Rectal smooth muscle tissue (tissue), 1 donor: Measurements from ENCODE around the gene OR7G1.

Source experiments
- H3K27ac ChIP-seq: one replicate; pipeline ENCODE4 v1.7.0; 2013; ENCODE audit warnings: low read depth, low read length, inconsistent platforms
- H3K27me3 ChIP-seq: one replicate; pipeline ENCODE4 v1.7.0; 2013; ENCODE audit warnings: low read length; ENCODE audit not compliant: control insufficient read depth, insufficient read depth
- H3K36me3 ChIP-seq: one replicate; pipeline ENCODE4 v1.7.0; 2013; ENCODE audit warnings: low read length; ENCODE audit not compliant: control insufficient read depth, insufficient read depth
- H3K4me1 ChIP-seq: one replicate; pipeline ENCODE4 v1.7.0; 2013; ENCODE audit warnings: low read length; ENCODE audit not compliant: control insufficient read depth, insufficient read depth
- H3K4me3 ChIP-seq: one replicate; pipeline ENCODE4 v1.7.0; 2013; ENCODE audit warnings: low read length
- H3K9ac ChIP-seq: one replicate; pipeline ENCODE4 v1.7.0; 2013; ENCODE audit warnings: low read length

Gene OR7G1, protein sequence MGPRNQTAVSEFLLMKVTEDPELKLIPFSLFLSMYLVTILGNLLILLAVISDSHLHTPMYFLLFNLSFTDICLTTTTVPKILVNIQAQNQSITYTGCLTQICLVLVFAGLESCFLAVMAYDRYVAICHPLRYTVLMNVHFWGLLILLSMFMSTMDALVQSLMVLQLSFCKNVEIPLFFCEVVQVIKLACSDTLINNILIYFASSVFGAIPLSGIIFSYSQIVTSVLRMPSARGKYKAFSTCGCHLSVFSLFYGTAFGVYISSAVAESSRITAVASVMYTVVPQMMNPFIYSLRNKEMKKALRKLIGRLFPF

DNA sequence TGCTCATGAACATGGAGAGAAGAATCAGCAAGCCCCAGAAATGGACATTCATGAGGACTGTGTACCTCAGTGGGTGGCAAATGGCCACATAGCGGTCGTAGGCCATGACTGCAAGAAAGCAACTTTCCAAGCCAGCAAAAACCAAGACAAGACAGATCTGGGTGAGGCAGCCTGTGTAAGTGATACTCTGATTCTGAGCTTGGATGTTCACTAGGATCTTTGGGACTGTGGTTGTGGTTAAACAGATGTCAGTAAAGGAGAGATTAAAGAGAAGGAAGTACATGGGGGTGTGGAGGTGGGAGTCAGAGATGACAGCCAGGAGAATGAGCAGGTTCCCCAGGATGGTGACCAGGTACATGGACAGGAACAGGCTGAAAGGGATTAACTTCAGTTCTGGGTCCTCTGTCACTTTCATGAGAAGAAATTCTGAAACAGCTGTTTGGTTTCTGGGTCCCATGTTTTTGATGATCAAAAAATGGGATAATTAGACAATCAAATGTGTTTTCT lies at the start of gene OR7G1:
Gene OR7G1, minus strand, starts transcription at position 457 of the 507 bp plus-strand sequence. Its CDS starts 0 bp downstream, at position 457.
- Histone ChIP-seq H3K4me1 (no peaks in the 10 kb centered on the region), H3K9ac (no peak within 1 kb of the TSS), H3K36me3 (no peaks in the 10 kb centered on the region), H3K4me3 (no peak within 1 kb of the TSS), H3K27ac (no peak within 1 kb of the TSS), H3K27me3 (no peaks in the 10 kb centered on the region)

DNA sequence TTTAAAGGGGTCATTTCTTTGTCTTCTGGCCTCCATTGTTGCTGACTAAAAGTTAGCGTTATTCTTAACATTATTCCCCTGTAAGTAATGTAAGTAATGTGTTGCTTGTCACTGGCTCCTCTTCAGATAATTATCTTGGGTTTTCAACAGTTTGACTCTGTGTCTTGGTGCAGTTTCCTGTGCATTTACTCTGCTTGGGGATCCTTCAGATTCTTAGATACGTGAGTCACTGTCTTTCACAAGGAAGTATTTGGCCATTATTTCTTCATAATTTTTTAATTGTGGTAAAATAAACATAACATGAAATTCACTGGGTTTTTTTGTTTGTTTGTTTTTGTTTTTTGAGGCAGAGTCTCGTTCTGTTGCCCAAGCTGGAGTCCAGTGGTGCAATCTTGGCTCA lies 49.7 kb upstream of the OR7G1 start:
- H3K27me3 ChIP-seq: no peaks in the 10 kb centered on the region
- no peaks in the 10 kb centered on the region for H3K4me1 ChIP-seq
- no peak overlapping the region for H3K4me3 ChIP-seq
- H3K27ac ChIP-seq: no peak overlapping the region
- H3K36me3 ChIP-seq: peaks cover 27% of the 10 kb centered on the region
- no peak overlapping the region for H3K9ac ChIP-seq

DNA sequence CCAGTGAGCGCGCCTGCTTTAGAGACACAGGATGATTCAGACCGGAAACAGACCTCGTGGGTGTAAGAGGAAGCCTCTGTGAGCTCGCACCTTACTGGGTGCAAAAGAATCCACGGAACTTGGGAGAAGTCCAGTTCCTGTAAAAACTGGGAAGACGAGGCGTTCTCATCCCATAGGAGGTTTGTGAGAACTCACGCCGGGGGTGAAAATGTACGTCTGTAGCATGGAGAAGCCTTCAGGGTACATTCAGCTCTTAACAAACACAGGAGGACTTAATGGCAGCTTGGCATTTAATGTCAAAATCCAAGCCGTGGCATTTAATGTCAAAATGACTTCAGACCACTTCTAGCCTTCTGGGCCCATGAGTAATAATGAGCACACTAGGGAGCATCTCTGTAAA lies 45.9 kb upstream of the OR7G1 start:
- H3K4me1 ChIP-seq: no peaks in the 10 kb centered on the region
- H3K9ac ChIP-seq: no peak overlapping the region
- H3K4me3 ChIP-seq: no peak overlapping the region
- H3K27ac ChIP-seq: no peak overlapping the region
- H3K27me3 ChIP-seq: no peaks in the 10 kb centered on the region
- H3K36me3 ChIP-seq: peaks cover 59% of the 10 kb centered on the region

DNA sequence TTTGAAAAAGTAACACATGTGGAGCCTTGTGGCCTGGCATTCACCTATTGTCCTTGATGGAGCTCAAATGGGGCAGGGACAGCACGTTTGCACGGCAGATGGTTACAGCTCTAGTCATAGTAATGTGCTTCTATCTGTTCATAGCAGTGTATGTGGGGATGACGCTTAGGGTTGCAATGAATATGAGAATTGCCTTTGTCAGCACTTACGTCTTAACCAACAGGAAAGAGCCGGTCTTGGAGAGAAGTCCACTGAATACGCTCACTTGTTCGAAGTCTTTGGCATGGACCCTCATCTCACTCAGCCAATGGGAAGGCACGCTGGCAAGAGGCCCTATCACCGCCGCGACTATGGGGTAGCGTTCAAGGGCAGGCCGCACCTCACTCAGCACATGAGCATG lies 44.3 kb upstream of the OR7G1 start:
- no peak overlapping the region for H3K4me3 ChIP-seq
- no peaks in the 10 kb centered on the region for H3K27me3 ChIP-seq
- no peaks in the 10 kb centered on the region for H3K4me1 ChIP-seq

DNA sequence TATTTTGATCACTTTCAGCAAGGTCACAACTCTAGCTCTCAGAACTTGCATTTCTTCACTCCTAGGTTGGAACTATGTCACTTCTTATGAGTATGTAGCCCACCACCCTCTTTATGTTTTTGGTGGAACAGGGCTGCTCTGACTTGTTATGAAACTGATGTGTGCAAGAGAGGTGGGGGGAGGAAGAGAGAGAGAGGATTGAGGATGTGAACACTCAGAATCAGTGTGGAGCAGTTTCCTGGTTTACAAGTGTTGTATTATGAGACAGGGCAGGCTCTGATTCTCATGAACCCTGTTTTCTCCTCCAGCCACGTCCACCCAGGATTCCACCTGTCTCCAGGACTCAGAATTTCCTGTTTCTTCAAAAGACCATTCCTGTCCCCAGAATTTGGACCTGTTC lies 40.7 kb upstream of the OR7G1 start:
- H3K4me1 ChIP-seq: no peaks in the 10 kb centered on the region
- no peak overlapping the region for H3K9ac ChIP-seq
- peaks cover 51% of the 10 kb centered on the region for H3K36me3 ChIP-seq
- H3K27me3 ChIP-seq: no peaks in the 10 kb centered on the region
- H3K4me3 ChIP-seq: no peak overlapping the region
- no peak overlapping the region for H3K27ac ChIP-seq

More for the DNA sequence above, 44.3 kb upstream of the OR7G1 start:
- Histone ChIP-seq H3K9ac (no peak overlapping the region), H3K36me3 (peaks cover 65% of the 10 kb centered on the region), H3K27ac (no peak overlapping the region)

DNA sequence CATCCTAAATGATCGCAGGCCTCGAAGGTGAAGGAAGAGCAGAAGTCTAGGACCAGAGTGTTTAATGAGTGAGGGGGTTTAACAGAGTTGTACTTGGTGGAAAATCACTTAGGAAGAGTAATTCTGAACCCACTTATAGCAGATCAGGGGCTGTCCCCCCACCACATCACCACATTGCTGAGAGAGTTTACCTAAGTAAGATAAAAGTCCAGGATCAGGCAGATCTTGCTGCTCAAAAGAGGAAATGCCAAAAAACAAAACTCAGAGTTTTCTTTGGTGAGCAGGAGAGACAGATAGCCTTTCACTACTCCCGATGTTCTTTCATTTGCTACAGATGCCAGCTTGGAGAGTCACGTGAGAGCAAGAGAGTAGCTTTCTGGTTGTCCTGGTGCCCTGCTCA lies 40.0 kb upstream of the OR7G1 start:
- Histone ChIP-seq H3K36me3 (peaks cover 44% of the 10 kb centered on the region), H3K27me3 (no peaks in the 10 kb centered on the region), H3K27ac (no peak overlapping the region), H3K9ac (no peak overlapping the region), H3K4me3 (no peak overlapping the region), H3K4me1 (no peaks in the 10 kb centered on the region)

DNA sequence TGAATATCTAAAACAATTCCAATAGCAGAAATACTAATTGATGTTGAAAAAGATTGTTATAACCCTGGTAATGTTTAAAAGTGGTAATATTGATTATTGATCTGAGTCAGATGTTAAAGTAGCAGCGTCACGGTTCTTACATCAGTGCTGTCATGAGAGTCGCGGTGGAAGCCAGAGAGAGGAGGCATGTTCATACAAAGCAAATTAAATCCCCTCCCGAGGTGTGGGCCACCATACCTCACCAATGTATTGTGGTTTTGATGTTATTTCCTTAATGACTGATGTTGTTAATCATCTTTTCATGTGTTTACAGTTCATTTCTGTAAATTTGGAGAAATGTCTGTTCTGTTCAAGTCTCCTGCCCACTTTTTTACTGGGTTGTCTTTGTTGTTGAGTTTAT lies 35.8 kb upstream of the OR7G1 start:
- Histone ChIP-seq H3K27me3 (no peaks in the 10 kb centered on the region), H3K9ac (no peak overlapping the region), H3K27ac (no peak overlapping the region), H3K4me1 (no peaks in the 10 kb centered on the region), H3K36me3 (peaks cover 9% of the 10 kb centered on the region), H3K4me3 (no peak overlapping the region)

DNA sequence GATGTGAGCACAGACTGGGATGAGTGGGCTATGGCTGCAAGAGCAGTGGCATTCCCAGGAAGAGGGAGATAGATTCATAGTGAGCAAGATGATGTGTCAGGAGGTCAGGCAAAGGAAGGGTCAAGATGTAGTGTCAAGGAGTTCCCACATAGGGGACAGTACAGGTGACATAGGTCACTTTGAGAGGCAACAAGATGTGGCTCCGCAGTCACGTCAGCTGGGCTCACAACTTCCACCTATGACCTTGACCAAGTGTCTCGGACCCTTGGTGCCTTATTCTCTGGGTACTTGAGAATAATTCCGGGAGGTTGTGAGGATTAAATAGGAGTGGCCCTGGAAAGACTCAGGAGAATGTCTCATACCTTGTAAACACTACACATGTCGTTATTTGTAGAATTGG lies 35.1 kb upstream of the OR7G1 start:
- Histone ChIP-seq H3K36me3 (peaks cover 6% of the 10 kb centered on the region), H3K27ac (no peak overlapping the region), H3K4me1 (no peaks in the 10 kb centered on the region), H3K4me3 (no peak overlapping the region), H3K9ac (no peak overlapping the region), H3K27me3 (no peaks in the 10 kb centered on the region)

DNA sequence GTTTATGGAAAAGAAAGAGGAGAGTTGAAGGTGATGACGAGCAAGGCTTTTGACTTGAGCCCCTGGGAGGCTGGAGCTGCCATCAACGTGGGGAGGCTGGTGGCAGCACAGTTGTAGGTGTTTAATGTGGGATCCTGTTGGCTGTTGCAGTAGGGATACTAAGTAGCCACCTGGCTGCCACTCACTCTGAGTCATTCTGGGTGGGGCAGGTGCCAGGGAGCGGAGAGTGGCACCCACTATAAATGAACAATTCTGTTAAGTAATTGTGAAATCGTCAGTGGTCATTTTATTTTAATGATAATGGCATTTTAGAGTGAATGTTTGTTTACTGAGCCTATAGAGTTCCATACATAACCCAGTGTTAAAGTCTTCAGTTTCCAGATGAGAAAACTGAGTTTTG lies 34.4 kb upstream of the OR7G1 start:
- Histone ChIP-seq H3K4me3 (no peak overlapping the region), H3K9ac (no peak overlapping the region), H3K27ac (no peak overlapping the region), H3K4me1 (no peaks in the 10 kb centered on the region), H3K36me3 (peaks cover 3% of the 10 kb centered on the region), H3K27me3 (no peaks in the 10 kb centered on the region)

DNA sequence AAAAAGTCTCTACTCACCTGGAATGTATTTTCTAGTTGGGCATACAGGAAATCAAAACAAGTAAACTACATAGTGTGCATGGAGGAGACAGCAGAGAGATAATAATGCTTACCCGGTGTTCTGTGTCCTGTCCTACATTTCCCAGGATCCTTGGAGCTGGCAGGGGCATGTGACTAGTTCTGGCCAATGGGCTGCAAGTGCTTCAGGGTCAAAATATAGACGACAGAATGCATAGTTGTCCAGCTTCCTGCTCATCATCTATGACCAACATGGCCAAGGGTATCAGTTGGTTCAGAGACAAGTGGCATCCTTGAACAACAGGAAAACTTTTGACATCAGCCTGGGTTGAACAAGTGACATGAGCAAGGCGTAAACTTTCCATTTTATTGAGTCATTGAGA lies 33.1 kb upstream of the OR7G1 start:
- H3K27ac ChIP-seq: no peak overlapping the region
- no peak overlapping the region for H3K4me3 ChIP-seq
- peaks cover 3% of the 10 kb centered on the region for H3K36me3 ChIP-seq

DNA sequence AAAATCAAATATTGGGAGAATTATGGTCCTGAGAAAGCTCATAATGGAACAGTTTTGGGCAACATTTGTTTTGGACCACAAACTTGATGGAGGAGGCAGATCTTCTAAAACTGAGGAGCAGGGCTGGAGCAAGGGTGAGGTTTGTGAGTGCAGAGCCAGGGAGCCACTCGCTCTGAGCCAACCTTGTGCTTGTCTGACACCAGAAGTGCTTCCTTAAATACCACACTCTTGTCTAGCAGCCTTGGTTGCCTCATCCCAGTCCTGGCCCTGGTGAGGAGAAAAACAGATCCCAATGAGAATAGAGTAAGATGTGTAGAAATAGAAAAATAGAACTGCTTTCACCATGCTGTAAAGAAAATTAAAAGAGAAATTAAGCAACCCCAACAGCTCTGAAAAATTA lies 31.3 kb upstream of the OR7G1 start:
- no peak overlapping the region for H3K9ac ChIP-seq
- H3K36me3 ChIP-seq: no peaks in the 10 kb centered on the region
- H3K4me1 ChIP-seq: no peaks in the 10 kb centered on the region
- no peaks in the 10 kb centered on the region for H3K27me3 ChIP-seq
- no peak overlapping the region for H3K4me3 ChIP-seq
- no peak overlapping the region for H3K27ac ChIP-seq

More for the DNA sequence above, 33.1 kb upstream of the OR7G1 start:
- no peaks in the 10 kb centered on the region for H3K27me3 ChIP-seq
- H3K4me1 ChIP-seq: no peaks in the 10 kb centered on the region
- no peak overlapping the region for H3K9ac ChIP-seq

DNA sequence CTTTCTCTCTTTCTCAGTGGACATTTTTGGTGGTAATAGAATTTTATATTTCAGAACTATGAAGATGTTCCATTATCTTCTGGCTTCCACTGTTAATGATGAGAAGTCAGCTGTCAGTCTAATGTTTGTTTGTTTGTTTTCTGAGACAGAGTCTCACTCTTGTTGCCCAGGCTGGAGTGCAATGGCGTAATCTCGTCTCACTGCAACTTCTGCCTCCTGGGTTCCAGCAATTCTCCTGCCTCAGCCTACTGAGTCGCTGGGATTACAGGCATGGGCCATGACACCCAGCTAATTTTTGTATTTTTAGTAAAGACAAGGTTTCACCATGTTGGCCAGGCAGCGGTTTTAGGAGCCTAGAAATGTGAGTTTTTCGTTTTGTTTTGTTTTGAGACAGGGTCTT lies 29.4 kb upstream of the OR7G1 start:
- no peaks in the 10 kb centered on the region for H3K36me3 ChIP-seq
- no peaks in the 10 kb centered on the region for H3K27me3 ChIP-seq
- H3K4me1 ChIP-seq: peaks cover 6% of the 10 kb centered on the region
- H3K27ac ChIP-seq: no peak overlapping the region
- no peak overlapping the region for H3K9ac ChIP-seq
- no peak overlapping the region for H3K4me3 ChIP-seq
